Measurements from ENCODE around the gene GAS2L1.
A peak's percentile ranks its signal among the peaks of the same experiment; 100 is the strongest.
"Not testable (repeated sequence)": the region's sequence is repeated elsewhere in the genome, so short reads cannot be mapped to it uniquely, and the experiment has no call there.

Gene GAS2L1

DNA sequence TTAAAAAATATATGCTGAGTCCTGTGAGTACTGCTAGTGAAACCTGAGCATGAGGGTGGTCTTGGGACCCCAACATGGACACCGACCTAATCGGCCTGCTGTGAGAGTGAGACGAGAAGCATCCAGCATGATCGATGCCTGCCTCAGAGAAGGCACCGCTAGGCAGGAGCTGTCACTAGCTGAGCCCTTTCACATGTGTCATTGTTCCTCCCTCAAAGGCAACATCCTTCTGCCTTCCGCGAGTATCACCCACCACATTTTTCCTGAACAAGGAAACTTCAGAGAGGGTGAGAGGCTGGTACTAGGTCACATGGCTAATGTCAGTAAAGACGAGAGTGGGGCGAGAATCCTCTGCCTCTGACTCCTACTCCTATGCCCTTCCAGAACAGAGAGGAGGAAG, 46.3 kb downstream of the GAS2L1 start:
- Histone ChIP-seq H3K4me3 (ENCODE audit: low read depth, low read length) (no peak overlapping the region), H3K36me3 (peaks cover 71% of the 10 kb centered on the region), H3K4me1 (peaks cover 6% of the 10 kb centered on the region), H3K27me3 (no peaks in the 10 kb centered on the region), H3K9me3 (no peaks in the 10 kb centered on the region)
- DNase-seq = no peak
- TF ChIP-seq, protein P1, sequence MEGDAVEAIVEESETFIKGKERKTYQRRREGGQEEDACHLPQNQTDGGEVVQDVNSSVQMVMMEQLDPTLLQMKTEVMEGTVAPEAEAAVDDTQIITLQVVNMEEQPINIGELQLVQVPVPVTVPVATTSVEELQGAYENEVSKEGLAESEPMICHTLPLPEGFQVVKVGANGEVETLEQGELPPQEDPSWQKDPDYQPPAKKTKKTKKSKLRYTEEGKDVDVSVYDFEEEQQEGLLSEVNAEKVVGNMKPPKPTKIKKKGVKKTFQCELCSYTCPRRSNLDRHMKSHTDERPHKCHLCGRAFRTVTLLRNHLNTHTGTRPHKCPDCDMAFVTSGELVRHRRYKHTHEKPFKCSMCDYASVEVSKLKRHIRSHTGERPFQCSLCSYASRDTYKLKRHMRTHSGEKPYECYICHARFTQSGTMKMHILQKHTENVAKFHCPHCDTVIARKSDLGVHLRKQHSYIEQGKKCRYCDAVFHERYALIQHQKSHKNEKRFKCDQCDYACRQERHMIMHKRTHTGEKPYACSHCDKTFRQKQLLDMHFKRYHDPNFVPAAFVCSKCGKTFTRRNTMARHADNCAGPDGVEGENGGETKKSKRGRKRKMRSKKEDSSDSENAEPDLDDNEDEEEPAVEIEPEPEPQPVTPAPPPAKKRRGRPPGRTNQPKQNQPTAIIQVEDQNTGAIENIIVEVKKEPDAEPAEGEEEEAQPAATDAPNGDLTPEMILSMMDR (IDR thresholded peaks at IDR 0.05; ENCODE audit: low read depth, low read length) = no peak

DNA sequence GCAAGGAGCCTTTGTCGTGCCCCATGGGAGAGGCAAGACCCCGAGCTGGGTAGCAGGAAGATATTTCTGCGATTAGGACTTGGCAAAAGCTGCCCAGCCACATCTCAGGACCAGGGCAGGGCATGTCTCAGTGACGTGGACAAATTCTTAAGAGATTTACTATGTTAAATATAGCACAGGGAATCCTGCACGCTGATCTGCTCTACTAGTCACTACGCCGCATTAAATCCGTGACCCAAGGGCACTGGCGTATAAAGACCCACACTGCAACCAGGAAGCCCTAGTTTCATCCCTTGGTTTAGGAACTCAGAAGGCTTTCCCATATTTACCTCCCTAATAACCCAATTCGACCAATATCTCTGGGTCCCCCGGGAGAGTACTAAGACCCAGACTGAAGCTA, 46.8 kb downstream of the GAS2L1 start:
- no peak for DNase-seq

DNA sequence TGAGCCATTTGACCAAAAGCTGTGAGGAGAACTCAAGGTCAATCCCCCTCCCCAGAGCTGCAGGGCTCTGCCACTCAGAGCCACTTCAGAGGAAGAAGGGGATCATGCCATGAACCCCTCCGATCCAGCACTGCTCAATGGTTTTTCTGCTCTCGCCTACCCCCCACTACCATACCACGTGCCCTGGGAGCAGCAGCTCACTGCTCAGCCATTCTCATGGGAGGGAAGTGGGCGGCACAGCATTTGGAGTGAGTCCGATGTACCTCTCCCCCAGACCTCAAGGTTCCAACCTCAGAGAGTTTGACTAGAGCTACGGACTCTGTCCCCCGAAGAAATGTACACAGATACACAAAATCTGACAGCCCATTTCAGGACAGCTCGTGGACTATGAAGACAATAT, 47.4 kb downstream of the GAS2L1 start:
- TF ChIP-seq, protein P1 (IDR thresholded peaks at IDR 0.05; ENCODE audit: low read depth, low read length) = no peak
- no peak overlapping the region for H3K4me3 ChIP-seq (ENCODE audit: low read depth, low read length)
- no peak for DNase-seq
- no peaks in the 10 kb centered on the region for H3K27me3 ChIP-seq
- H3K4me1 ChIP-seq = peaks cover 6% of the 10 kb centered on the region
- peaks cover 75% of the 10 kb centered on the region for H3K36me3 ChIP-seq
- H3K9me3 ChIP-seq = no peaks in the 10 kb centered on the region

More for the DNA sequence above, 46.8 kb downstream of the GAS2L1 start:
- H3K4me3 ChIP-seq (ENCODE audit: low read depth, low read length) = no peak overlapping the region
- no peaks in the 10 kb centered on the region for H3K27me3 ChIP-seq
- TF ChIP-seq, protein P1 (IDR thresholded peaks at IDR 0.05; ENCODE audit: low read depth, low read length) = no peak
- H3K9me3 ChIP-seq = no peaks in the 10 kb centered on the region
- H3K4me1 ChIP-seq = peaks cover 6% of the 10 kb centered on the region
- H3K36me3 ChIP-seq = peaks cover 72% of the 10 kb centered on the region

DNA sequence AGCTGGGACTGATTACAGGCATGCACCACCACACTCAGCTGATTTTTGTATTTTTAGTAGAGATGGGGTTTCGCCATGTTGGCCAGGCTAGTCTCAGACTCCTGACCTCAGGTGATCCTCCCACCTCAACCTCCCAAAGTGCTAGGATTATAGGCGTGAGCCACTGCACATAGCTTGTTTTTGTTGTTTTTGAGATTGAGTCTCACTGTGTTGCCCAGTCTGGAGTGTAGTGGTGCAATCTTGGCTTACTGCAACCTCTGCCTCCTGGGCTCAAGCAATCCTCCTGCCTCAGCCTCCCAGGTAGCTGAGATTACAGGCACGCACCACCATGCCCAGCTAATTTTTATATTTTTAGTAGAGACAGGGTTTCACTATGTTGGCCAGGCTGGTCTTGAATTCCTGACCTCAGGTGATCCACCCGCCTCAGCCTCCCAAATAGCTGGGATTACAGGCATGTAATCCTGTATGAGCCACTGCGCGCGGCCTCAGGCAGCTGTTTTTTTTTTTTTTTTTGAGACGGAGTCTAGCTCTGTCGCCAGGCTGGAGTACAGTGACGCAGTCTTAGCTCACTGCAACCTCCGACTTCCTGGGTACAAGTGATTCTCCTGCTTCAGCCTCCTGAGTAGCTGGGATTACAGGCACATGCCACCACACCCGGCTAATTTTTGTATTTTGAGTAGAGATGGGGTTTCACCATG, 50.9 kb downstream of the GAS2L1 start:
- H3K4me1 ChIP-seq; H3K9me3 ChIP-seq; H3K4me3 ChIP-seq (ENCODE audit: low read depth, low read length); H3K27me3 ChIP-seq; DNase-seq: not testable (repeated sequence)
- peaks cover 53% of the 10 kb centered on the region for H3K36me3 ChIP-seq

DNA sequence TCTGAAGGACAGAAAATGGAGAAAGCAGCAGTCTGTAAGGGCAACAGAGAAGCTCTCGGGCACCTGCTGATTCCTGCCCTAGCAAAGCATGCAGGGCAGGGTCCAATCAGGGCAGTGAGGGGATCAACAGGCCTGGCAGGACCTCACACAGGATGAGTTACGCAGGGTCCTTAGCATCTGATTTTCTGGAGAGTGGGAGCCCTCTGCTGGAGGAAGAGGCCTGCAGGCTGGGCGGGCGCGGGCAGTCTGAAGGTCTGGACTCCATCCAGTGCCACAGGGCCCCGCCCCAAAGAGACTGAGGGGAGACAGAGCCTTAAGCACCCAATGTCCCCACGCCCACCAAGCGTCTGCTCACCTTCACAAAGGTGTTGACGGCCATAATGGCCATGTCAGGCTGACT, 53.0 kb downstream of the GAS2L1 start:
- Histone ChIP-seq H3K9me3 (no peaks in the 10 kb centered on the region), H3K27me3 (no peaks in the 10 kb centered on the region), H3K36me3 (peaks cover 32% of the 10 kb centered on the region), H3K4me1 (peaks cover 3% of the 10 kb centered on the region), H3K4me3 (ENCODE audit: low read depth, low read length) (no peak overlapping the region)
- DNase-seq = peak; percentile 86
- TF ChIP-seq, protein P1 (IDR thresholded peaks at IDR 0.05; ENCODE audit: low read depth, low read length) = peak; percentile 90

Data from BE2C (cell line).